ENCODE measurements around the gene GPN2. TPM values are rescaled to one million over a fixed set of nuclear protein-coding genes. Genes with fewer than 3 reads are reported as not detected.

GPN2 gene
- total RNA-seq: 10 to 100 TPM; 13.7 to 25.6 TPM
- polyA plus RNA-seq: 10 to 100 TPM; 15.3 to 17.6 TPM
- long read RNA-seq, donor 1, full-length matches to known transcripts: 10 of 10 reads
- long read RNA-seq, donor 1, partial matches to known transcripts: 0 of 10 reads
- long read RNA-seq, donor 1, other reads (novel, unspliced or antisense): 0 of 10 reads
- long read RNA-seq, donor 2, full-length matches to known transcripts: 3 of 3 reads
- long read RNA-seq, donor 2, partial matches to known transcripts: 0 of 3 reads
- long read RNA-seq, donor 2, other reads (novel, unspliced or antisense): 0 of 3 reads
- long read RNA-seq, donor 3, full-length matches to known transcripts: 5 of 5 reads
- long read RNA-seq, donor 3, partial matches to known transcripts: 0 of 5 reads
- long read RNA-seq, donor 3, other reads (novel, unspliced or antisense): 0 of 5 reads
- long read RNA-seq, donor 4, full-length matches to known transcripts: 6 of 6 reads
- long read RNA-seq, donor 4, partial matches to known transcripts: 0 of 6 reads
- long read RNA-seq, donor 4, other reads (novel, unspliced or antisense): 0 of 6 reads
- long read RNA-seq, donor 5, full-length matches to known transcripts: 7 of 7 reads
- long read RNA-seq, donor 5, partial matches to known transcripts: 0 of 7 reads
- long read RNA-seq, donor 5, other reads (novel, unspliced or antisense): 0 of 7 reads

GRCh38 chr1:26889551-26890466, at the start of gene GPN2:
Gene GPN2, minus strand, starts transcription at chr1:26890283. Its CDS starts 187 bp downstream, at chr1:26890096.
- TF ChIP-seq CTCF (IDR thresholded peaks at IDR 0.05; ENCODE audit: control extremely low read depth, extremely low read depth): no peak
- WGBS, 2 donors: 1% methylated on average over 89 of the region's 89 CpGs
- Histone ChIP-seq H3K9ac (ENCODE audit: insufficient read depth in 1 of 2, low read length in 2 of 2) (peak within 1 kb of the TSS; percentile 82 to 87), H3K9me3 (ENCODE audit: control insufficient read depth in 4 of 4, insufficient read depth in 3 of 4, low read length in 3 of 4) (no peaks in the 10 kb centered on the region), H3K27me3 (ENCODE audit: control insufficient read depth in 3 of 3, insufficient read depth in 3 of 3, low read length in 2 of 3) (no peaks in the 10 kb centered on the region), H3K4me3 (peak within 1 kb of the TSS; percentile 76), H3K4me1 (ENCODE audit: control insufficient read depth in 5 of 5, insufficient read depth in 5 of 5, low read length in 5 of 5) (peaks cover 0 to 11% (median 7%) of the 10 kb centered on the region in 5 donors), H3K36me3 (ENCODE audit: control insufficient read depth in 4 of 4, insufficient read depth in 4 of 4, low read length in 4 of 4) (peaks cover 13 to 34% (median 29%) of the 10 kb centered on the region in 4 donors), H3K27ac (ENCODE audit: low read depth in 1 of 2, low read length in 1 of 2) (peak within 1 kb of the TSS; percentile 88 to 98)
- peak; percentile 81 to 92 (median 84) for DNase-seq
- peak; percentile 94 for ATAC-seq (ENCODE audit: insufficient read depth, low FRiP score)

GRCh38 chr1:26938659-26939025, 48.6 kb upstream of the GPN2 start:
- Histone ChIP-seq H3K4me1 (ENCODE audit: control insufficient read depth in 5 of 5, insufficient read depth in 5 of 5, low read length in 5 of 5) (peaks cover 0 to 2% (median 0%) of the 10 kb centered on the region in 5 donors), H3K9me3 (ENCODE audit: control insufficient read depth in 4 of 4, insufficient read depth in 3 of 4, low read length in 3 of 4) (no peaks in the 10 kb centered on the region), H3K9ac (ENCODE audit: insufficient read depth in 1 of 2, low read length in 2 of 2) (no peak overlapping the region), H3K27ac (ENCODE audit: low read depth in 1 of 2, low read length in 1 of 2) (peak overlapping the region in 1 of 2 donors; percentile 25), H3K4me3 (no peak overlapping the region), H3K36me3 (ENCODE audit: control insufficient read depth in 4 of 4, insufficient read depth in 4 of 4, low read length in 4 of 4) (peaks cover 9 to 38% (median 18%) of the 10 kb centered on the region in 4 donors), H3K27me3 (ENCODE audit: control insufficient read depth in 3 of 3, insufficient read depth in 3 of 3, low read length in 2 of 3) (no peaks in the 10 kb centered on the region)
- ATAC-seq (ENCODE audit: insufficient read depth, low FRiP score) (no peak), DNase-seq (no peak)
- WGBS, 2 donors: 89 to 93% methylated on average over 2 of the region's 2 CpGs
- no peak for TF ChIP-seq CTCF (IDR thresholded peaks at IDR 0.05; ENCODE audit: control extremely low read depth, extremely low read depth)

GRCh38 chr1:26938004-26938658, 48.0 kb upstream of the GPN2 start:
- H3K9ac ChIP-seq (ENCODE audit: insufficient read depth in 1 of 2, low read length in 2 of 2): no peak overlapping the region
- no peaks in the 10 kb centered on the region for H3K9me3 ChIP-seq (ENCODE audit: control insufficient read depth in 4 of 4, insufficient read depth in 3 of 4, low read length in 3 of 4)
- no peak for TF ChIP-seq CTCF (IDR thresholded peaks at IDR 0.05; ENCODE audit: control extremely low read depth, extremely low read depth)
- no peak for ATAC-seq (ENCODE audit: insufficient read depth, low FRiP score)
- H3K36me3 ChIP-seq (ENCODE audit: control insufficient read depth in 4 of 4, insufficient read depth in 4 of 4, low read length in 4 of 4): peaks cover 4 to 33% (median 14%) of the 10 kb centered on the region in 4 donors
- no peak overlapping the region for H3K4me3 ChIP-seq
- no peaks in the 10 kb centered on the region for H3K27me3 ChIP-seq (ENCODE audit: control insufficient read depth in 3 of 3, insufficient read depth in 3 of 3, low read length in 2 of 3)
- no peak for DNase-seq
- H3K27ac ChIP-seq (ENCODE audit: low read depth in 1 of 2, low read length in 1 of 2): peak overlapping the region in 1 of 2 donors; percentile 25
- H3K4me1 ChIP-seq (ENCODE audit: control insufficient read depth in 5 of 5, insufficient read depth in 5 of 5, low read length in 5 of 5): peaks cover 0 to 2% (median 0%) of the 10 kb centered on the region in 5 donors
- 85 to 87% methylated on average over 4 of the region's 4 CpGs for WGBS, 2 donors

Measured in lung (tissue), 16 donors.